A549 treated with Mapracorat at 1 μM for 4 hours (cell line): Measurements from ENCODE around the gene SLC26A8. TPM values are rescaled to one million over a fixed set of nuclear protein-coding genes. Genes with fewer than 3 reads are reported as not detected.

Experiments
- total RNA-seq: library from RNA; stranded (reverse); fragments of 200-300 nt; extraction: Qiagen RNA extraction; gene quantifications from 5 replicates; pipeline ENCODE4 v1.2.3, GENCODE V29; 2022

The SLC26A8 gene
- 0.08 TPM in 1 of 5 replicates, not detected in the others for total RNA-seq

GRCh38 chr6:36023996-36024795 is at the start of gene SLC26A8:
Gene SLC26A8, minus strand, starts transcription at chr6:36024641. Its CDS starts 4,934 bp downstream, at chr6:36019707.

GRCh38 chr6:36027501-36028087 is 3.2 kb upstream of the SLC26A8 start, which contains the start of gene MAPK14:
Gene MAPK14, plus strand, starts transcription at chr6:36027808. Its CDS starts 350 bp downstream, at chr6:36028158.

GRCh38 chr6:35920793-35921732 is 103.4 kb downstream of the SLC26A8 start, which contains the start of gene SRPK1:
Gene SRPK1, minus strand, starts transcription at chr6:35921098. Its CDS starts 42 bp downstream, at chr6:35921056.

Other genes starting within 250 kb of the SLC26A8 start
- gene CLPSL2, start 248.0 kb downstream of the SLC26A8 start, total RNA-seq = 0.79 to 1.4 TPM (median 0.94 TPM) in 4 of 5 replicates, not detected in the other
- not detected in 5 replicates for gene CLPSL1, start 243.6 kb downstream of the SLC26A8 start, total RNA-seq
- not detected in 5 replicates for gene CLPS, start 227.3 kb downstream of the SLC26A8 start, total RNA-seq
- 0.12 to 0.28 TPM in 2 of 5 replicates, not detected in the others for gene LHFPL5, start 219.3 kb downstream of the SLC26A8 start, total RNA-seq
- gene SRPK1, start 103.5 kb downstream of the SLC26A8 start, total RNA-seq = 27.1 to 40.9 TPM (median 31.2 TPM) in 5 replicates
- 21.3 to 28.2 TPM (median 25.6 TPM) in 5 replicates for gene MAPK14, start 3.2 kb upstream of the SLC26A8 start, total RNA-seq
- 0.28 to 1.00 TPM (median 0.74 TPM) in 5 replicates for gene MAPK13, start 105.9 kb upstream of the SLC26A8 start, total RNA-seq
- gene BRPF3, start 172.1 kb upstream of the SLC26A8 start, total RNA-seq = 8.0 to 10.3 TPM (median 9.3 TPM) in 5 replicates
- not detected in 5 replicates for gene PNPLA1, start 245.4 kb upstream of the SLC26A8 start, total RNA-seq